ENCODE measurements around the gene TAX1BP3. TPM values are rescaled to one million over a fixed set of nuclear protein-coding genes. Genes with fewer than 3 reads are reported as not detected.

The TAX1BP3 gene
- total RNA-seq = 192 and 236 TPM in 2 replicates

GRCh38 chr17:3668279-3669084, at the start of gene TAX1BP3, which contains the start of gene EMC6:
TSS of gene TAX1BP3 (minus strand) at chr17:3668578. CDS start at chr17:3668526, 52 bp downstream.
TSS of gene EMC6 (plus strand) at chr17:3668812. CDS start at chr17:3669147, 335 bp downstream.

DNA sequence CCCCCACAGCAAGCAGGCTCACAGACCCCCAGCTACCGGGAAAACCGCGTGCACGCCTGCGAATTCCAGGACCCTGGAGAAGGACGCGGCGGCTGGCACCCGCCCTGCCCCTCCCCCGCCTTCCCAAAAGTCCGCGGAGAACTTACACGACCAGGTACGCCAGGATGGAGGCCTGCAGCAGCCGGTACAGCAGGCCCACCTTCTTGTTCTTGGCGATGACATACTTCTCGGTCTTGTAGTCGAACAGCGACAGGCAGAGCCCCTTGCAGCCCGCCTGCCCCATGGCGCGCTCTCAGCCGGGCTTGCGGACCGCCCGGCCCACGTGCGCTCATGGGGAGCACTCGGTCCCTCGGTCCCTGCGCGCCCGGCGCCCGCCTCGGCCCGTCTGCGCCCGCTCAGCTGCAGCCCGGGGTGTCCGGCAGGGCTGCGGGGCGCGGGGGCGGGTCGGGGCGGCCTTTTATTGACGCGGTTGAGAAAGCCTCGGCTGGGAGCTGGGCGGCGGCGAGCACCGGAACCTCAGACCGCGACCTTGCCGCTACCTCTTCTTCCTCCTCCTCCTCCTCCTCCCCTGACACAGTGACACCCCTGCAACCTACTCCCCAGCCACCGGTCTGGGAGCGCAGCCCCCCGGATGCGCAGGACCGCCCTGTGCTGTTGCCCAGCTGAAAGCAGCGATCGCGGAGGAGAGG, 27.5 kb upstream of the TAX1BP3 start, which contains the start of gene P2RX5:
Gene P2RX5, minus strand, starts transcription at position 433 of the 689 bp plus-strand sequence. Its CDS starts 150 bp downstream, at position 283.

DNA sequence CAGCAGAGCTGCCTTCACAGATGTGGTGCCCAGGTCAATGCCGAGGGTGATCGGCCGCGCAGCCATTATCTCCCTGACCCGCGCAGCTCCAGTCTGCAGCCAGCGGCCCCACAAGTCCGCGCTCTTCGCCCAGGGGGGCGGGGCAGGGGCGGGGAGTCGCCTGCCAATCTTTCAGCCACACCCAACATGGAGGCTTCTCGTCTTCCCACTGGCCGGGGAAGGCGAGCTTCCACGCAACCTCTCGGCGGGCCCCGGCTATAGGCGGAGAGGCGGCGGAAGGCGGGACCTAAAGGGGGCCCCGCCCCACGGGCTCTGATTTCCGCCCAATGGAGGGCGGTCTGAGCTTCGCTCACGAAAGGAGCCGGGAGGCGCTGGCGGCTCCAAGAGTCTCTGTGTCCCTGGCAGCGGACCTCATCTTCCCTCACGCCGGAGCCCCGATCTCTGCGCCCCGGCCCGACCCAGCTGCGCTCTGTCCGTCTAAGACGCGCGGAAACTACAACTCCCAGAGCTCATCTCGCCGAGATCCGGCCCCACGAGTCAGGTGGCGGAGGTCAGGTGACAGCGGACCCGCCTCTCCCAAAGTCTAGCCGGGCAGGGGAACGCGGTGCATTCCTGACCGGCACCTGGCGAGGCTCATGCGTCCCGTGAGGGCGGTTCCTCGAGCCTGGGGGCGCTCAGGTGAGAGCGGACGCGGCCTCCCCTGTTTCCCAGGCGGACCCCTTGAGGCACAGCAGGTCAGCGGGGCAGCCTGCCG, 32.0 kb downstream of the TAX1BP3 start, which contains the start of the genes CTNS and SHPK:
Gene CTNS, plus strand, starts transcription at position 607 of the 754 bp plus-strand sequence. CDS start 3,447 bp downstream, outside the sequence.
Gene SHPK, minus strand, starts transcription at position 97 of the 754 bp plus-strand sequence. Its CDS starts 31 bp downstream, at position 66.

Other genes starting within 250 kb of the TAX1BP3 start
- gene OR1E2, start 234.7 kb downstream of the TAX1BP3 start, total RNA-seq = 0.14 TPM in 1 of 2 replicates, not detected in the other
- 0.14 and 0.22 TPM in 2 replicates for gene SPATA22, start 196.8 kb downstream of the TAX1BP3 start, total RNA-seq
- 0.22 TPM in 1 of 2 replicates, not detected in the other for gene ASPA, start 192.6 kb downstream of the TAX1BP3 start, total RNA-seq
- 1.4 and 5.5 TPM in 2 replicates for gene TRPV3, start 110.8 kb downstream of the TAX1BP3 start, total RNA-seq
- gene TRPV1, start 59.2 kb downstream of the TAX1BP3 start, total RNA-seq = 2.1 and 4.4 TPM in 2 replicates
- 11.2 and 23.3 TPM in 2 replicates for gene SHPK, start 32.3 kb downstream of the TAX1BP3 start, total RNA-seq
- 15.7 and 74.2 TPM in 2 replicates for gene CTNS, start 31.8 kb downstream of the TAX1BP3 start, total RNA-seq
- gene EMC6, start 234 bp upstream of the TAX1BP3 start, total RNA-seq = 9.9 and 12.0 TPM in 2 replicates
- 0.44 and 2.0 TPM in 2 replicates for gene P2RX5, start 27.6 kb upstream of the TAX1BP3 start, total RNA-seq
- 0.44 and 19.6 TPM in 2 replicates for gene HASPIN, start 55.3 kb upstream of the TAX1BP3 start, total RNA-seq
- gene ITGAE, start 132.6 kb upstream of the TAX1BP3 start, total RNA-seq = 4.2 and 15.0 TPM in 2 replicates
- gene NCBP3, start 177.7 kb upstream of the TAX1BP3 start, total RNA-seq = 17.3 and 25.1 TPM in 2 replicates
- 4.6 and 5.7 TPM in 2 replicates for gene CAMKK1, start 224.5 kb upstream of the TAX1BP3 start, total RNA-seq
- 5.3 and 8.5 TPM in 2 replicates for gene P2RX1, start 247.9 kb upstream of the TAX1BP3 start, total RNA-seq

All from placental pericyte (primary cell).